Activated CD4-positive, CD25-positive, alpha-beta regulatory T cell treated with anti-CD3 and anti-CD28 coated beads, Interleukin-2, amount 50 U/mL, for 72 hours (primary cell): ENCODE measurements around the gene RMRP.
"Not testable (repeated sequence)": the region's sequence is repeated elsewhere in the genome, so short reads cannot be mapped to it uniquely, and the experiment has no call there.

ENCODE experiments used
- DNase-seq: peaks from one replicate; pipeline ENCODE4 v3.0.0; 2021

Gene RMRP

GRCh38 chr9:35640431-35640830, 17.4 kb downstream of the RMRP start:
- DNase-seq, result not testable (repeated sequence)

DNA sequence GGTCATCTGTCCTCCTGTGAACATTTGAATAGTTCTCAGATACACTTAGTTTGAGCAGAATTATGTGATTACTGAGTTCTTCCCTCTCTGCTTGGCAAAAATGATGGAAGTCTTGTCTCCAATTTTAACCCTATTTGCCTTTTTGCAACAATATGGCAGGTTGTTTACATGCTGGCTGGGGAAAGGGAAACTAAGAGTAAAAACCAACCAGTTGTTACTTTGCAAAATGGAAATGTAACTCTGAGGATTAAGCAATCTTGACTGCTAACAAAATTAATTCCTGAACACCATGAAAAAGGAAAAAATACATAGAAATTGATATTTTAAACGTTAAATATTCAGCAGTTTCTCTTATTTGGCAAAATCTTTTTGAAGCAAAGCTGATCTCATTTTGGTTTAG, 18.2 kb downstream of the RMRP start:
- no peak for DNase-seq

DNA sequence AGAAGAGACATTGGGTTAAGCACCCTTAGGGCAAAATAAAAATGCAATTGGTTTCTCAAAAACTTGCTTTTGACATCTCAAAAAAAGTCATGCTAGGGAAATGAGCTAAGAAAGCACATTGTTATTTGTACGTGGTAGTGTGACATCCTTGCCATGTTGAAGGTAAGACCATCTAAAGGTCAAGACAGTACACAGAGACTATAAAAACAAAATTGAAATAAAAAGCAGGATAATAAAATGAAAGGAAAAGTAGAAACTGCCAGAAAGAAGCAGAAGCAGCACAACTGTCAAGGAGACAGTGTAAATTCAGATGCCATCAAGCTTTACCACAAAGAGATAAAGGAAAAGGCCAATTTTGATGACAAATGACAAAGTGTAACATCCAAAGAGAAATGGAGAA, 18.6 kb downstream of the RMRP start:
- not testable (repeated sequence) for DNase-seq

- DNase-seq, result not testable (repeated sequence)
Observed at GRCh38 chr9:35638751-35639150, 19.1 kb downstream of the RMRP start.

GRCh38 chr9:35637427-35637955, 20.3 kb downstream of the RMRP start:
- DNase-seq, result not testable (repeated sequence)

- DNase-seq, result not testable (repeated sequence)
Observed at GRCh38 chr9:35636877-35637246, 21.0 kb downstream of the RMRP start.

GRCh38 chr9:35636135-35636876, 21.5 kb downstream of the RMRP start:
- DNase-seq, result no peak

DNA sequence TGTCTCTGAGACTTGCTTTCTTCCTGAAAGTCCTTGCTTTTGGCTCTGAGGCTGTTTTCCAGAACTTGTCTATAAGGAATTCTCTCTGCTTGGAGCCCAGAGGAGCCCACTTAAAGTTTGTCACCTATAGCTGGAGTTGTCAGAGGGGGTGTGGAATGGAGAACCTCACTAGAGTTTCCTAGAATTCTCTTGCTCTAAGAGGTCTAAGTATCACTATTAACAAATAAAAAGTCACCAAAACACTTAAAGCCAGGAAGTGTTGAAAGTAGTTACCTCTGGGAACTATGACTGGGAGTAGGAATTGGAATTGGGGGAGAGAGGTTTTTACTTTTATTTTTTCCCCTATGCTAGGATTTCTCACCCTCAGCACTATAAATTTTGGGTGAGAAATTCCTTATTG, 22.1 kb downstream of the RMRP start:
- DNase-seq, result no peak

GRCh38 chr9:35629597-35629996, 28.2 kb downstream of the RMRP start:
- DNase-seq, result no peak

- no peak for DNase-seq
Observed at GRCh38 chr9:35628389-35628991, 29.3 kb downstream of the RMRP start.

GRCh38 chr9:35627575-35627974, 30.2 kb downstream of the RMRP start:
- DNase-seq, result no peak

DNA sequence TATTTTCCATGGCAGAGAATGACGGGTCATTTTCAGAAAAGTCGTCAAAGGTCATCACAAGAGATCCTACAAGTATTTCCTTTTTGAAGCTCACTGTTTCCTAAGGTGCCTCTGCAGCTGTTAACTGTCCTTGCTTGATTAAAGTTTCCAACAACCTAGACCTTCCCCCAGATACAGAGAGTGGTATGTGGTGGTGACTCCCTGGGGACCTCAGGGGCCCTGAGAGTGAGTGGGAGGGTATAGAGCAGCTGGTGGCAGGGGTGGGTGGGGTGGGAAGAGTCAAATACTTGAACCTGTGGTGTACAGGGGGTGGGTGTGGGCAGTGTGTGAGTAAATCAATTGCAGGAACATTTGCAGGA, 38.0 kb downstream of the RMRP start:
- no peak for DNase-seq

- peak; percentile 46 for DNase-seq
Observed at GRCh38 chr9:35618854-35619799, 38.7 kb downstream of the RMRP start.

- DNase-seq, result no peak
Observed at GRCh38 chr9:35618325-35618727, 39.5 kb downstream of the RMRP start, which contains the start of gene CD72. CD72 (minus strand) TSS chr9:35618413; CDS start chr9:35618303, 110 bp downstream.

- no peak for DNase-seq
Observed at GRCh38 chr9:35617548-35617947, 40.3 kb downstream of the RMRP start.

DNA sequence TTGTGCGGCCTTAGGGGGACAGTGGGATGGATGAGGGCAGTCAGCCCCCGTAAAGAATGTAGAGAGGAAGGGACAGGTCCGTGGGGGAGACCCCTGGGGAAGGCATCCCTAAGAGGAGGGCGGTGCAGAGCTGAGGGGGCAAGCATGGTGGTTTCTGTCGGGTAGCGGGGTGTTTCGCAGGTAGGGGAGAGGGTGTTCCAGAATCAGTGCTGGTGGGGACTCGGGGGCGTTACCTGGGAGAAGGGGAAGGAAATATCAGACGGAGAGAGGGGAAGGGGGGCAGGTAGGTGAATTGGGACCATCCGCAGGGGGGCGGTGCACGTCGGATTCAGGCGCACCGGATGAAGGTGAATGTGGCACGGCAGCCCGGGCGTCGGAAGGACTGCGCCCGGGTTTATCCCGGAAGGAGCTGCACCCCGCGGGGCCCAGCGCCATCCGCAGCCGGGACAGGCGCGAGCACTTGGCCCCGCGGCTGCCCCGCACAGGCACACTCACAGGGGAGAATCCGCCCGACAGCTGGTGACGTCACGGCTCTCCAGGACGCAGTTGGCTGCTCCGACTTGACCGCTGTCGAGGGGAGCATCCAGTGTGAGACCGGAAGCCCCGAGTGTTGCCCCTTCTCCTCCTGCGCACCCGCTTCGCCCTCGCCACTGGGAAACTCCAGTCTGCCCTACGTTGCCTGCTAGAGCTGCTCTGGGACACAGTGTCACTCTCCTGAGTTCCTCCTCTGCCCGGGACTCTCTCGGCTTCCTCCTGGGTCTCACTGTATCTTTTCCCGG, 40.9 kb downstream of the RMRP start:
- peak; percentile 72 for DNase-seq

GRCh38 chr9:35615981-35616680, 41.7 kb downstream of the RMRP start:
- no peak for DNase-seq

DNA sequence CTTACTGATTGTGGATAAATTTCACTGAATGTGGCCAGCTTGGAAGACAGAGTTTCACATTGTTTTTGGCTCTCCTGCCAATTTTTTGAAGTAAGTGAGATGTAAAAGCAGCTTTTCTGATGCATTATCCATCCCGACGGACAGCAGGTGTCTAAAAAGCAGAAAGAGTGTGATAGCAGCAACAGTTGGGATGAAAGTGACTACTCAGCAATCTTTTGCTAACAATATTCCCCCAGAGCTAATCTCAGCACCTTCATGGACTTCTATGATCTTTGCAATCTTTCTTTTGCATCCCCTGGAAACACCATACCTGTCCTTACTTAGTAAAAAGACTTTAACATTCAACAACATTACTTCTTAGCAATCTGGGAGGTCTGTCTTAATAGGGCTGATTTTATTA, 45.0 kb downstream of the RMRP start:
- no peak for DNase-seq

DNA sequence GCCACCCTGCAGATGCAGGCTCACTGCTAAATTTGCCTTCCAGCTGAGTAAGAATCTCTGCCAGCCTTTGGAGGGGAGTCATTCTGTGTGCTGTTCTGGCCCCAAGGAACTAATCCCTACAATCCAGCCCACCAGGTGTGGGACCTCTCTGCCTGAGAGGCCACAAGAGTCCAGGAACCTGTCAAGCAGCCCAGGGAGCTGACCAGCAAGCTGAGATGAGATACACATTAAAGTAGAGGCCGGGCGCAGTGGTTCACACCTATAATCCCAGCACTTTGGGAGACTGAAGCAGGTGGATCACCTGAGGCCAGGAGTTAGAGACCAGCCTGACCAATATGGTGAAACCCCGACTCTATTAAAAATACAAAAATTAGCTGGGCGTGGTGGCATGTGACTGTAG, 45.8 kb downstream of the RMRP start:
- not testable (repeated sequence) for DNase-seq

DNA sequence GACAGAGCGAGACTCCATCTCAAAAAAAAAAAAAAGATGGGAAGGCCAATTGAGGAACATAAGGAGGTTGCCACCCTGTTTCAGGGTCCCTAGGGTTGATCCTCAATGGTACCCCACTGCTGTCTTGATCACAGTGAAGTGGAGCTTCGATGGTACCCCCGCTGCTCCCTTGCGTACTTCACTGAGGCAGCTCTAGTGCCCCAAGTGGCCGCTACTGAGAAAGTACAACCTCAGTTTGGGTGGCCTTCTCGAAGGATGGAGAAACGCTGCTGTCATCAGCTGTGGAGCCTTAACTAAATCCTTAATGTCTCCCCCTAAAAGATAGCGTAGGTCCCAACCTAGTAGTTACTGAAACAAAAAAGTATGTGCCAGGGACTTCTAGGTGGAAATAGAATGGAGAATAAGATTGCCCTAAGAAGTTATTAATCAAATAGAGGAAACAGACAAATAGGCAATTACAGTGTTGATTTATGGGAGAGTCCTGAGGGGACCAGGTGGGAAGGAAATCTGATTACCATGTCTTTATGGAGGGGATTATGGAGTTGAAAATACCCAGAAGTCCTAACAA, 46.5 kb downstream of the RMRP start:
- no peak for DNase-seq

GRCh38 chr9:35609820-35610163, 48.0 kb downstream of the RMRP start:
- no peak for DNase-seq
